ENCODE measurements around the gene EGFL7.

Gene EGFL7

DNA sequence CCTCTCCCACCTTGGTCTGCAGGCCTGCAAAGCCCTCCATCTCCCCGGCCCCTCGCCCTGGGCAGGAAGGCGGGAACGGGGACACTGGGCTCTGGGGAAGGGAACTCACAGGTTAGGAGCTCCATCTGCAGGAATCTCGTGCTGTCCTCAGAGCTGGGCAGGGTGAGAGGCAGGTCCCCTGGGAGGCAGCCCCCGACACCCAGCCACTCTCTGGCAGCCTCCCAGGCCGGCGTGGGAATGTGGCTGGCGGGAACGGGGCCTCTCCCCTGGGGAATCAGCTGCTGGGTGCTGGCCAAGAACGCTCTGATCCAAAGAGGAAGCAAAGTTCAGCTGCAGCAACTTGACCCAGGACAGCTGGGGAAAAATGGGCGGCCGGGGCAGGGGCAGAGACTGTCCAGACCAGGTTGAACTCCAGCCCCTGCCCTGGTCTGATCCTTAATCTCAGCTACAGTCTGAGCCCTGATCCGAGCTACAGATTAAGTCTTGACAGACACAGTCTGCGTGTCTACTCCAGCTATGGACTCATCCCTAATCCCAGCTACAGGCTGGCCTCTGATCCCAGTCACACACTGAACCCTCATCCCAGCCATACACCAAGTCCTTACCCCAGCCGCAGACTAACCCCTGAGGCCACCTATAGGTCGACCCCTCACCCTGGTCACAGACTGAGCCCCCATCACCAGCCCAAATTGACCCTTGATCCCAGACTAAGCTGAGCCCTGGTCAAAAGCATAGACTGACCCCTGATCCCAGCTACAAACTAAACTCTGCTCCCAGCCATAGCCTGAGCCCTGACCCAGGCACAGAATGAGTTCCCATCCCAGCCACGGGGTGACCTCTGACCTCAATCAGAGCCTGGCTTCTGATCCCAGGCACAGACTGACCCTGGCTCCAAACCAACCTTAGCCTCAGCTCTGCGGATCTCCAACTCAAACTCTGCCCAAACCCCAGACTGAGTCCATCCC, 37.3 kb upstream of the EGFL7 start:
- DNase-seq (ENCODE audit: low read depth) = no peak
- TF ChIP-seq, protein P1, sequence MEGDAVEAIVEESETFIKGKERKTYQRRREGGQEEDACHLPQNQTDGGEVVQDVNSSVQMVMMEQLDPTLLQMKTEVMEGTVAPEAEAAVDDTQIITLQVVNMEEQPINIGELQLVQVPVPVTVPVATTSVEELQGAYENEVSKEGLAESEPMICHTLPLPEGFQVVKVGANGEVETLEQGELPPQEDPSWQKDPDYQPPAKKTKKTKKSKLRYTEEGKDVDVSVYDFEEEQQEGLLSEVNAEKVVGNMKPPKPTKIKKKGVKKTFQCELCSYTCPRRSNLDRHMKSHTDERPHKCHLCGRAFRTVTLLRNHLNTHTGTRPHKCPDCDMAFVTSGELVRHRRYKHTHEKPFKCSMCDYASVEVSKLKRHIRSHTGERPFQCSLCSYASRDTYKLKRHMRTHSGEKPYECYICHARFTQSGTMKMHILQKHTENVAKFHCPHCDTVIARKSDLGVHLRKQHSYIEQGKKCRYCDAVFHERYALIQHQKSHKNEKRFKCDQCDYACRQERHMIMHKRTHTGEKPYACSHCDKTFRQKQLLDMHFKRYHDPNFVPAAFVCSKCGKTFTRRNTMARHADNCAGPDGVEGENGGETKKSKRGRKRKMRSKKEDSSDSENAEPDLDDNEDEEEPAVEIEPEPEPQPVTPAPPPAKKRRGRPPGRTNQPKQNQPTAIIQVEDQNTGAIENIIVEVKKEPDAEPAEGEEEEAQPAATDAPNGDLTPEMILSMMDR (IDR thresholded peaks at IDR 0.05; ENCODE audit: low read depth, low read length, missing control alignments) = no peak
- H3K4me3 ChIP-seq (ENCODE audit: low read depth, low read length) = no peak overlapping the region

DNA sequence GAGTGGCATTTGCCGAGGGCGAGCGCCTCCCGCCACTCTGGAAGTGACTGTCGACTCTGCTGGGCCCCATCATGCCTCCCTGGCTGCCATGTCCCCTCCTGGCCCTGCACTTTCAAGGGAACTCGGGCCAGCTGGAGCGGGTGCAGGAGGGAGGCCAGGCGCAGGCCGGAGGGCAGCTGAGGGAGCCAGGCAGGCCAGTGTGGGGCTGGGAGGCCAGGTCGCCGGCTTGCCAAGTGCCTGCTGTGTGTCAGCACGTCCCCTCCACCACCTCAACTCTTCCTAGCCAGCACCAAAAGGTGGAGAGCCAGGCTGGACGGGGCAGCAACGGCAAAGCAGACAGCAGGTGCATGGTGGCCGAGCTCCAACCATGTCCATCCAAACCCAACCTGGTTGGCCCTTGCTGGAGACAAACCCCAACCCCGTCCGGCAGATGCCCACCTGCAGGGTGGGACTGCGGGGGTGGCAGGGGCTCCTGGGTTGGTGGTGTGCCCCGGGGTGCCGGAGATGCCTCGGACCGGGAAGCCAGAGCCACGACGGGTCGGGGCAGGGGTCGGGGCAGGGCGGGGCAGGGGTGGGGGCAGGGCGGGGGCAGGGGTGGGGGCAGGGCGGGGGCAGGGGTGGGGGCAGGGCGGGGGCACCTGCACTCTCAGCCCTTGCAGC, 36.5 kb upstream of the EGFL7 start:
- TF ChIP-seq, protein P1 (IDR thresholded peaks at IDR 0.05; ENCODE audit: low read depth, low read length, missing control alignments) = no peak
- no peak for DNase-seq (ENCODE audit: low read depth)
- H3K4me3 ChIP-seq (ENCODE audit: low read depth, low read length) = no peak overlapping the region

DNA sequence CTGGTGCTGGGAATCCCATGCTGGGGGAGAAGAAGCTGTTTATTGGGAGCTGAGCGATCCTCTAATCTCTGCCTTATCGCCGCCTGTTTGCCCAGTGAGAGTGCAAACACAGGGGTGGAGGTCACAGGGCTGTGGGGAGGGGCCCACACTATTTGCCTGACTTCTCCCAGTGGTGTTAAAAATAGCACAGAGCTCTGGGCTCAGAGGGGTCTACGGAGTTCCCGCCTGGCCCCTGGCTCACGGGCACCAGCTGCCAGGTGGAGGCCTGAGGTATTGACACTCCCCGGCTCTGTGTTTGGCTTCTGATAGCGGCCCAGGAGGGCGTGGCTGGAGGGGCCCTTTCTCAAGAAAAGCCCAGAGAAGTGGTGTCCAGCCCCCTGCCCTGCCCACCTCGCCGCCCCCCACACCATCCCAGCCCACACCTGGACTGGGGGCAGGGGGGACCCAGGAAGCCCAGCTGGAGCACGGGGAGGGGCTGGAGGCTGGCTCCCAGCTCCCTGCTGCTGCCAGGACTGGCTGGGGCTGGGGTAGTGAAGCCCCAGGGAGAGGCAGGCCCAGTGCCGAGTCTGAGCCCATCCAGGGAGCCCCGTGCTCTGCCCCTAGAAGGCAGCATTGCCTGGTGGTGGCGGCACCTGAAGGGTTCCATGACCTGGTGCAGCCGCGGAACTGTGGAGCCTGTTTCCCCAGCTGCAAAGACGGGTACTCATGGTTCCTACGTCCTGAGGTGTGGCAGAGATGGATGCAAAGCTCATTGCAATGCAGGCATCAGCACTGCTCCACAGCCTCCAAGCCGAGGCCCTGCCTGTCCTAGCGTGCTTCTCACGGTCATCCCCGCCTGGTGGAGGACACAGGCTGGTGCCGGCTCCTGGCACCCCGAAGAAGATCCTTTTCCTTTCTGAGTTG, 35.7 kb upstream of the EGFL7 start:
- no peak for DNase-seq (ENCODE audit: low read depth)
- H3K4me3 ChIP-seq (ENCODE audit: low read depth, low read length) = no peak overlapping the region
- TF ChIP-seq, protein P1 (IDR thresholded peaks at IDR 0.05; ENCODE audit: low read depth, low read length, missing control alignments) = no peak

DNA sequence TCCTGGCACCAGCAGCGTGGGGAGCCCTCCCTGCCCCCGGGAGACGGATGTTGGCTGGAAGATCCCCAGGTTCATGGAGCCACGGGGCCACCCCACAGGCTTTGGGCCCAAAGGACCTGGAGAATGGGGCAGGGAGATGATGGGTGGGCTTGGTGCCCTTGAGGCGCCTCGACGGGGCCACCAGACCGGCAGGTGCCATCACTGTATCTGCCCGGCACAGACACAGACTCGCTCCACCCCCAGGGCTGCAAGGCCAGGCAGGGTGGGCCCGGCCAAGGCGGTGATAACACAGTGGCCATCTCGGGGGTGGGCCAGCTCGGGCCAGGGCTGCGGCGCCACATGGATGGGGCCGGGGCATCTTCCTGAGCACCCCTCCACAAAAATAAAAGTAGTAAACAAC, 35.0 kb upstream of the EGFL7 start:
- no peak overlapping the region for H3K4me3 ChIP-seq (ENCODE audit: low read depth, low read length)
- no peak for DNase-seq (ENCODE audit: low read depth)
- TF ChIP-seq, protein P1 (IDR thresholded peaks at IDR 0.05; ENCODE audit: low read depth, low read length, missing control alignments) = no peak

DNA sequence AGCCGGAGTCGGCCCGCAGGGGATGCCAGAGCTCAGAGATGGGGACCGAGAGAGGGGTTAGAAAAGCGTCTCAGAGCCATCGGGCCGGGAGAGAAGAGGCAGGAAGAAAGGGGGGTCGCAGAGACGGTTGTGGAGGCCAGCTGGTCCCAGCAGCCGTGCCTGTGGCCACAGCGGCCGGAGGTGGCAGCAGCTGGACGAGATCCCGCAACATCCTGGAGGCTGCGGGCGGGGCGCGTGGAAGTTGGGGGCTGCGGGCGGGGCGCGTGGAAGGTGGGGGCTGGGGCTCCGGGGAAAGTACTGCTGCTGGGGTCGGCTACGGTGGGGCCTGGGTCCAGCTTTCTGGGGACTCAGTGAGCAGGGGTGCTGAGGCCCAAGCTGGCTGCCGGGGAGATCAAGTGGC, 34.4 kb upstream of the EGFL7 start:
- H3K4me3 ChIP-seq (ENCODE audit: low read depth, low read length) = no peak overlapping the region
- no peak for DNase-seq (ENCODE audit: low read depth)
- TF ChIP-seq, protein P1 (IDR thresholded peaks at IDR 0.05; ENCODE audit: low read depth, low read length, missing control alignments) = no peak

DNA sequence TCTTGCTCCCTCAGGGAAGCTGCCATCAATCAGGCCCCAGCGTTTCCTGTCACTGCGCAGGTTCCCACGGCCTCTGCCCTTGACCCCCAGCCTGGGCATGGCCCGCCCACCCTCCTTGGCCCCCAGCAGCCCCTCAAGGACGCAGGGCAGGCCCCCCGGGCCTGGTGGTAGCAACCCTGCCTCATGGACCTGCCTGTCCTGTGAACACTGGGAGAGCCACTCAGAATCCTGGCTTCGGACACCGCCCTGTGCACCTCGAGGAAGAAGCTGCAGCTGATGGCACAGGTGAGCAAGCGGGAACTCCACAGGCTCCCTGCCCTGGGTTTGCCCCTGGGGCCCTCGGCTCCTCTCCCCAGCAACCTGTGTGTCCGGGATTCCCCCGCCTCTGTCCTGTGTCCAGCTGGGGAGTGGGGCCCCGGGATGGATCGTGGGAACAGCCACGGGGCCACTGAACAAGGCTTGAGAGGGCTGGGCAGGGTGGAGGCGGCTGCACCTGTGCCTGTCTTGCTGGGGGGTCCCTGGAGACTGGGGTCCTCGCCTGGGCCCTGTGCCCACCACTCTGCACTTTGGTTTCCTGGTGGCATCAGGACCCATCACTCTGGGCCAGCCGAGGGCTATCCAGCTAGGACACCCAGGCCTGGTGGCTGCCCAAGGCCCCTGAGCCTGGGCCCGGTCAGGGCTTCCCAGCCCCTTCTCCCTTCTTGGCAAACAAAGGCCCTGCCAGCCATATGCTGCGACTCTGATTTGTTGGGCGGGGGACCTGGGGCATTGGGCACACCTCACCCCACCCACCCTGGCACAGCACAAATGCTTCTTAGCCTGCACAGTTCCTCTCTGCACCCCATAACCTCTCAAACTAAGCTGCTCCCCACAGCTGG, 33.5 kb upstream of the EGFL7 start:
- no peak overlapping the region for H3K4me3 ChIP-seq (ENCODE audit: low read depth, low read length)
- no peak for DNase-seq (ENCODE audit: low read depth)
- TF ChIP-seq, protein P1 (IDR thresholded peaks at IDR 0.05; ENCODE audit: low read depth, low read length, missing control alignments) = no peak

All from GM12864 (cell line).